Fibroblast of lung (primary cell): ENCODE data around the gene TNFRSF21. TPM values are rescaled to one million over a fixed set of nuclear protein-coding genes. Genes with fewer than 3 reads are reported as not detected.

Experiments
- DNase-seq, 2 donors: peaks; one replicate each; pipeline versions ENCODE4 v3.0.0 to v3.0.0-alpha.2; 2010; ENCODE audit warnings: low read depth in 2 of 2
- H2AFZ ChIP-seq: 2 replicates; pipeline ENCODE4 v1.5.1; 2012; ENCODE audit warnings: low read length, control low read depth, inconsistent platforms
- H3K27ac ChIP-seq: 2 replicates; pipeline ENCODE4 v1.5.1; 2011; ENCODE audit warnings: low read length, control low read depth; ENCODE audit not compliant: insufficient read depth
- H3K27me3 ChIP-seq: 2 replicates; pipeline ENCODE4 v1.5.1; 2011; ENCODE audit warnings: mild to moderate bottlenecking, low read length; ENCODE audit not compliant: control insufficient read depth, insufficient read depth
- H3K36me3 ChIP-seq: 2 replicates; pipeline ENCODE4 v1.5.1; 2011; ENCODE audit warnings: low read length; ENCODE audit not compliant: control insufficient read depth, insufficient read depth
- H3K4me1 ChIP-seq: 2 replicates; pipeline ENCODE4 v1.5.1; 2011; ENCODE audit warnings: low read length; ENCODE audit not compliant: control insufficient read depth, insufficient read depth; ENCODE audit errors: extremely low read depth
- H3K4me2 ChIP-seq: 2 replicates; pipeline ENCODE4 v1.5.1; 2011; ENCODE audit warnings: low read length, control low read depth; ENCODE audit not compliant: insufficient read depth; ENCODE audit errors: extremely low read depth
- H3K4me3 ChIP-seq, 4 experiments: fragments of 200-600 bp in 1 of 4; sonication (generic) in 1 of 4; replicated peaks in 1 of 4; 2 replicates each; pipeline ENCODE4 v1.5.1; 2011 to 2016; ENCODE audit warnings: low read length in 4 of 4, low read depth in 3 of 4, mild to moderate bottlenecking in 3 of 4, control low read depth in 2 of 4, inconsistent platforms in 1 of 4, mixed read lengths in 1 of 4; ENCODE audit not compliant: insufficient read depth in 1 of 4; ENCODE audit errors: control extremely low read depth in 1 of 4
- H3K79me2 ChIP-seq: 2 replicates; pipeline ENCODE4 v1.5.1; 2012; ENCODE audit warnings: mild to moderate bottlenecking, low read length, inconsistent platforms; ENCODE audit not compliant: control insufficient read depth, insufficient read depth
- H3K9ac ChIP-seq: 2 replicates; pipeline ENCODE4 v1.5.1; 2011; ENCODE audit warnings: mild to moderate bottlenecking, low read length, control low read depth; ENCODE audit not compliant: insufficient read depth
- H3K9me3 ChIP-seq: 2 replicates; pipeline ENCODE4 v1.5.1; 2012; ENCODE audit warnings: low read depth, low read length; ENCODE audit not compliant: control insufficient read depth, insufficient read depth
- H4K20me1 ChIP-seq: 2 replicates; pipeline ENCODE4 v1.5.1; 2011; ENCODE audit warnings: low read length; ENCODE audit not compliant: control insufficient read depth, insufficient read depth; ENCODE audit errors: extremely low read depth
- CTCF ChIP-seq, 2 donors: IDR thresholded peaks in 1 of 2; conservative IDR thresholded peaks in 1 of 2; 1 replicate in 1 of 2; 2 replicates in 1 of 2; pipeline ENCODE4 v1.5.1; 2011 to 2012; ENCODE audit warnings: low read length in 2 of 2, control low read depth in 1 of 2, inconsistent platforms in 1 of 2, low read depth in 1 of 2, mild to moderate bottlenecking in 1 of 2
- EZH2 ChIP-seq: IDR thresholded peaks from 2 replicates; pipeline ENCODE4 v1.5.1; 2012; ENCODE audit warnings: low read length, control low read depth, mild to moderate bottlenecking; ENCODE audit errors: missing control alignments
- polyA plus RNA-seq, 2 donors: library from polyadenylated mRNA; depleted of rRNA in 1 of 2; stranded (reverse) in 1 of 2; unstranded in 1 of 2; fragments of >200 nt; gene quantifications; 2 replicates each; pipeline ENCODE4 v1.2.1, GENCODE V29; 2011 to 2012; ENCODE audit warnings: missing spikeins in 1 of 2
- total RNA-seq: library from RNA; depleted of rRNA; stranded (reverse); fragments of >200 nt; gene quantifications from 2 replicates; pipeline ENCODE4 v1.2.1, GENCODE V29; 2014

The TNFRSF21 gene
- total and polyA plus RNA-seq, 2 donors (not counting 1 experiment from before 2014, with no cell fraction given) = 4.8 to 8.9 TPM

GRCh38 chr6:47292944-47293343 is 16.8 kb downstream of the TNFRSF21 start:
- no peak overlapping the region for H3K4me2 ChIP-seq

DNA sequence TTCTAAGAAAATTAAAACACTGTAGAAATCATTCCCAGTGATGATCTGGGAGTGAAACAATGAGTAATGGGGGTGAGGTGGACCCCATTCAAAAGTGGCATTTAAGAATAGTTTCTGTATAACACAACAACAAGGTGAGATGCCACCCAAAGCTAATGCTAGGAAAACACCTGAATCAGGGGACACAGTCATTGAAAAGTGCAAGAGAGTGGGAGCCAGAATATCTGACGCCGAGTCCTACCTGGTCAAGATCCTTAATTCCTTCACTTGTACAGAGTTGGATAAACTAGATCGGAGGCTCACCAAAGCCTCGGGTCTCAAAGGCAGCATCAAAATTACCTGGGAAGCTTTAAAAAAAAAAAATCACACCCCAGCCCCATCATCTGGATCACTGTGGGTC is 17.7 kb downstream of the TNFRSF21 start:
- no peaks in the 10 kb centered on the region for H3K9me3 ChIP-seq
- H3K27ac ChIP-seq = no peak overlapping the region
- TF ChIP-seq EZH2 = no peak
- no peak for TF ChIP-seq CTCF (conservative IDR thresholded peaks at IDR 0.05 in 1 of 2, IDR thresholded peaks at IDR 0.05 in 1 of 2; ENCODE audit: low read depth in 1 of 2, low read length in 2 of 2)
- H3K79me2 ChIP-seq = no peaks in the 10 kb centered on the region
- H4K20me1 ChIP-seq = no peaks in the 10 kb centered on the region
- no peak for DNase-seq
- no peak overlapping the region for H2AFZ ChIP-seq
- no peaks in the 10 kb centered on the region for H3K4me1 ChIP-seq
- no peaks in the 10 kb centered on the region for H3K27me3 ChIP-seq
- no peak overlapping the region for H3K4me2 ChIP-seq
- H3K9ac ChIP-seq = no peak overlapping the region
- no peaks in the 10 kb centered on the region for H3K36me3 ChIP-seq
- H3K4me3 ChIP-seq = no peak overlapping the region

More at GRCh38 chr6:47292944-47293343, 16.8 kb downstream of the TNFRSF21 start:
- Histone ChIP-seq H3K4me1 (no peaks in the 10 kb centered on the region), H3K36me3 (no peaks in the 10 kb centered on the region), H3K79me2 (no peaks in the 10 kb centered on the region), H3K9ac (no peak overlapping the region), H3K27me3 (no peaks in the 10 kb centered on the region), H3K9me3 (no peaks in the 10 kb centered on the region), H2AFZ (no peak overlapping the region), H3K27ac (no peak overlapping the region), H4K20me1 (no peaks in the 10 kb centered on the region), H3K4me3 (no peak overlapping the region)
- peak in 1 of 2 donors; percentile 51 for DNase-seq
- TF ChIP-seq EZH2 = no peak

- Histone ChIP-seq H3K9me3 (no peaks in the 10 kb centered on the region), H4K20me1 (no peaks in the 10 kb centered on the region), H3K27ac (no peak overlapping the region), H3K79me2 (no peaks in the 10 kb centered on the region), H3K27me3 (no peaks in the 10 kb centered on the region), H3K4me2 (no peak overlapping the region), H2AFZ (no peak overlapping the region), H3K36me3 (no peaks in the 10 kb centered on the region), H3K4me1 (no peaks in the 10 kb centered on the region), H3K4me3 (no peak overlapping the region), H3K9ac (no peak overlapping the region)
- no peak for DNase-seq
- TF ChIP-seq EZH2 (no peak), CTCF (conservative IDR thresholded peaks at IDR 0.05 in 1 of 2, IDR thresholded peaks at IDR 0.05 in 1 of 2; ENCODE audit: low read depth in 1 of 2, low read length in 2 of 2) (no peak)
Measured at GRCh38 chr6:47290124-47290834, 19.4 kb downstream of the TNFRSF21 start.
